ENCODE measurements around the gene CRAT. TPM values are rescaled to one million over a fixed set of nuclear protein-coding genes. Genes with fewer than 3 reads are reported as not detected.

The CRAT gene
- total and polyA plus RNA-seq, 2 experiments from 2014 or later = 4.6 to 9.9 TPM

- Histone ChIP-seq H3K27me3 (ENCODE audit: insufficient read depth) (no peaks in the 10 kb centered on the region), H2AFZ (no peak overlapping the region), H3K79me2 (replicated peaks; ENCODE audit: insufficient read depth) (no peaks in the 10 kb centered on the region), H3K4me2 (no peak overlapping the region), H3K9me2 (ENCODE audit: insufficient read depth) (no peaks in the 10 kb centered on the region), H4K20me1 (replicated peaks; ENCODE audit: insufficient read depth) (peaks cover 4% of the 10 kb centered on the region; the same call in 1 of the 2 replicates), H3F3A (replicated peaks; ENCODE audit: low read depth) (0 out of 2 replicates have a peak, but pooled peaks cover 3% of the 10 kb centered on the region), H3K27ac (ENCODE audit: low read depth) (no peak overlapping the region), H3K36me3 (ENCODE audit: insufficient read depth) (no peaks in the 10 kb centered on the region), H3K4me3 (no peak overlapping the region), H3K4me1 (ENCODE audit: insufficient read depth) (no peaks in the 10 kb centered on the region)
- no peak overlapping the region for H3K4me3 Mint-ChIP-seq
- no peak overlapping the region for H3K27ac Mint-ChIP-seq
- H3K4me1 Mint-ChIP-seq = peaks cover 2% of the 10 kb centered on the region; the same call in 2 of the 3 replicates
- DNase-seq (ENCODE audit: low spot score) (no peak), ATAC-seq (peak; percentile 9; the same call in 2 of the 3 replicates)
- no peaks in the 10 kb centered on the region for H3K9me3 Mint-ChIP-seq
- peaks cover 13% of the 10 kb centered on the region for H3K27me3 Mint-ChIP-seq (ENCODE audit: insufficient read depth, low read depth, poor library complexity)
- H3K36me3 Mint-ChIP-seq (ENCODE audit: low read depth) = peaks cover 12% of the 10 kb centered on the region
- TF ChIP-seq ZNF114 (CRISPR knock-in tag; IDR thresholded peaks at IDR 0.05) (no peak), EZH2phosphoT487 (IDR thresholded peaks at IDR 0.05; ENCODE audit: unreplicated experiment) (no peak), CREB1 (CRISPR knock-in tag; IDR thresholded peaks at IDR 0.05; ENCODE audit: low read depth) (no peak), POLR2AphosphoS5 (IDR thresholded peaks at IDR 0.05; ENCODE audit: low read depth) (no peak), JUNB (IDR thresholded peaks at IDR 0.05; ENCODE audit: unreplicated experiment) (no peak), NANOG (IDR thresholded peaks at IDR 0.05; ENCODE audit: borderline replicate concordance) (no peak)
- TF ChIP-seq, protein P1, sequence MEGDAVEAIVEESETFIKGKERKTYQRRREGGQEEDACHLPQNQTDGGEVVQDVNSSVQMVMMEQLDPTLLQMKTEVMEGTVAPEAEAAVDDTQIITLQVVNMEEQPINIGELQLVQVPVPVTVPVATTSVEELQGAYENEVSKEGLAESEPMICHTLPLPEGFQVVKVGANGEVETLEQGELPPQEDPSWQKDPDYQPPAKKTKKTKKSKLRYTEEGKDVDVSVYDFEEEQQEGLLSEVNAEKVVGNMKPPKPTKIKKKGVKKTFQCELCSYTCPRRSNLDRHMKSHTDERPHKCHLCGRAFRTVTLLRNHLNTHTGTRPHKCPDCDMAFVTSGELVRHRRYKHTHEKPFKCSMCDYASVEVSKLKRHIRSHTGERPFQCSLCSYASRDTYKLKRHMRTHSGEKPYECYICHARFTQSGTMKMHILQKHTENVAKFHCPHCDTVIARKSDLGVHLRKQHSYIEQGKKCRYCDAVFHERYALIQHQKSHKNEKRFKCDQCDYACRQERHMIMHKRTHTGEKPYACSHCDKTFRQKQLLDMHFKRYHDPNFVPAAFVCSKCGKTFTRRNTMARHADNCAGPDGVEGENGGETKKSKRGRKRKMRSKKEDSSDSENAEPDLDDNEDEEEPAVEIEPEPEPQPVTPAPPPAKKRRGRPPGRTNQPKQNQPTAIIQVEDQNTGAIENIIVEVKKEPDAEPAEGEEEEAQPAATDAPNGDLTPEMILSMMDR (conservative IDR thresholded peaks at IDR 0.05; ENCODE audit: low read depth in 2 of 2) = no peak
Measured at GRCh38 chr9:129093602-129094386, 16.8 kb downstream of the CRAT start.

- H3K9me2 ChIP-seq (ENCODE audit: insufficient read depth) = no peaks in the 10 kb centered on the region
- no peaks in the 10 kb centered on the region for H3K4me1 ChIP-seq (ENCODE audit: insufficient read depth)
- H3K4me3 Mint-ChIP-seq = no peak overlapping the region
- ATAC-seq (no peak), DNase-seq (ENCODE audit: low spot score) (no peak)
- H3K36me3 ChIP-seq (ENCODE audit: insufficient read depth) = no peaks in the 10 kb centered on the region
- H4K20me1 ChIP-seq (replicated peaks; ENCODE audit: insufficient read depth) = no peaks in the 10 kb centered on the region; the same call in 1 of the 2 replicates
- peaks cover 6% of the 10 kb centered on the region for H3K27me3 Mint-ChIP-seq (ENCODE audit: insufficient read depth, low read depth, poor library complexity)
- no peaks in the 10 kb centered on the region for H3K27me3 ChIP-seq (ENCODE audit: insufficient read depth)
- no peak overlapping the region for H3K4me2 ChIP-seq
- 0 out of 2 replicates have a peak, but pooled peaks cover 3% of the 10 kb centered on the region for H3F3A ChIP-seq (replicated peaks; ENCODE audit: low read depth)
- no peaks in the 10 kb centered on the region for H3K9me3 Mint-ChIP-seq
- H3K36me3 Mint-ChIP-seq (ENCODE audit: low read depth) = peaks cover 30% of the 10 kb centered on the region
- no peak overlapping the region for H2AFZ ChIP-seq
- H3K4me1 Mint-ChIP-seq = peaks cover 2% of the 10 kb centered on the region; the same call in 1 of the 3 replicates
- H3K27ac Mint-ChIP-seq = no peak overlapping the region
- TF ChIP-seq ZNF114 (CRISPR knock-in tag; IDR thresholded peaks at IDR 0.05) = no peak
- no peak for TF ChIP-seq POLR2AphosphoS5 (IDR thresholded peaks at IDR 0.05; ENCODE audit: low read depth)
- no peak for TF ChIP-seq STAT1 (IDR thresholded peaks at IDR 0.05; ENCODE audit: unreplicated experiment)
- no peak for TF ChIP-seq ZNF331 (CRISPR knock-in tag; IDR thresholded peaks at IDR 0.05; ENCODE audit: low read depth)
- TF ChIP-seq EZH2phosphoT487 (IDR thresholded peaks at IDR 0.05; ENCODE audit: unreplicated experiment) = no peak
- no peak overlapping the region for H3K4me3 ChIP-seq
- H3K79me2 ChIP-seq (replicated peaks; ENCODE audit: insufficient read depth) = no peaks in the 10 kb centered on the region
- H3K27ac ChIP-seq (ENCODE audit: low read depth) = no peak overlapping the region
Measured at GRCh38 chr9:129089246-129089645, 21.3 kb downstream of the CRAT start.

Measured in GM23338 (cell line).